ENCODE data around the gene HMOX2. TPM values are rescaled to one million over a fixed set of nuclear protein-coding genes. Genes with fewer than 3 reads are reported as not detected.
A peak's percentile ranks its signal among the peaks of the same experiment; 100 is the strongest.

The HMOX2 gene
- total and polyA plus RNA-seq, 3 experiments from 2014 or later, result 87.5 to 178 (median 95.2) TPM

- no peak overlapping the region for H3K27ac ChIP-seq (ENCODE audit: low read depth, low read length)
- no peaks in the 10 kb centered on the region for H3K27me3 Mint-ChIP-seq
- peaks cover 0 to 1% (median 0%) of the 10 kb centered on the region in 5 donors for H3K9me3 Mint-ChIP-seq
- H3K27ac Mint-ChIP-seq, result peak overlapping the region; percentile 48 to 90 (median 75)
- H3K9me3 ChIP-seq (ENCODE audit: low read length), result no peaks in the 10 kb centered on the region
- H3K4me1 Mint-ChIP-seq, result peaks cover 32 to 48% (median 33%) of the 10 kb centered on the region in 3 donors
- H3K36me3 Mint-ChIP-seq, result peaks cover 4 to 7% (median 6%) of the 10 kb centered on the region in 3 donors
- peak overlapping the region; percentile 66 to 93 (median 82) for H3K4me3 Mint-ChIP-seq
- ChIA-PET CTCF (interaction anchor here (1.5 to 2.0 kb wide), 2 partner anchors 10 to 11 kb away, joined by 3 to 9 read pairs; no protein-coding TSS in a partner anchor), POLR2A (interaction anchor here (0.7 to 1.9 kb wide), 7 partner anchors 8 to 1052 kb away, joined by 3 to 15 read pairs (median 6); partner anchors contain the start of gene HMOX2)
- DNase-seq, result peak in 1 of 5 donors; percentile 13
- H3K4me1 ChIP-seq (ENCODE audit: insufficient read depth, low read length), result peaks cover 33% of the 10 kb centered on the region
- no peaks in the 10 kb centered on the region for H3K36me3 ChIP-seq (ENCODE audit: insufficient read depth, low read length)
- H3K27me3 ChIP-seq (ENCODE audit: insufficient read depth, low read length, poor library complexity, severe bottlenecking), result no peaks in the 10 kb centered on the region
- peak overlapping the region; percentile 75 for H3K4me3 ChIP-seq (ENCODE audit: low read length)
These were observed 61.5 kb downstream of the HMOX2 start for GRCh38 chr16:4537376-4538343.

GRCh38 chr16:4538350-4539235 lies 62.4 kb downstream of the HMOX2 start, which contains the start of gene CDIP1:
CDIP1 (minus strand) TSS chr16:4538773; CDS start chr16:4514130, 24,643 bp downstream.
- DNase-seq, result peak; percentile 84 to 96 (median 90)
- Mint-ChIP-seq H3K27ac (peak within 1 kb of the TSS in 7 of 8 donors; percentile 90 to 97 (median 91)), H3K27me3 (no peaks in the 10 kb centered on the region), H3K4me3 (peak within 1 kb of the TSS; percentile 79 to 93 (median 85)), H3K9me3 (peaks cover 0 to 1% (median 0%) of the 10 kb centered on the region in 5 donors), H3K36me3 (peaks cover 1 to 7% (median 4%) of the 10 kb centered on the region in 3 donors), H3K4me1 (peaks cover 29 to 39% (median 33%) of the 10 kb centered on the region in 3 donors)
- no peaks in the 10 kb centered on the region for H3K9me3 ChIP-seq (ENCODE audit: low read length)
- H3K4me1 ChIP-seq (ENCODE audit: insufficient read depth, low read length), result peaks cover 33% of the 10 kb centered on the region
- H3K27me3 ChIP-seq (ENCODE audit: insufficient read depth, low read length, poor library complexity, severe bottlenecking), result no peaks in the 10 kb centered on the region
- ChIA-PET CTCF (interaction anchor here (0.8 to 2.0 kb wide), 7 partner anchors 9 to 78 kb away, joined by 3 to 11 read pairs (median 5); no protein-coding TSS in a partner anchor), POLR2A (interaction anchor here (0.7 to 1.9 kb wide), 11 partner anchors 9 to 1052 kb away, joined by 3 to 15 read pairs (median 4); partner anchors contain the start of gene HMOX2)
- peak within 1 kb of the TSS; percentile 80 for H3K27ac ChIP-seq (ENCODE audit: low read depth, low read length)
- no peaks in the 10 kb centered on the region for H3K36me3 ChIP-seq (ENCODE audit: insufficient read depth, low read length)
- peak within 1 kb of the TSS; percentile 75 for H3K4me3 ChIP-seq (ENCODE audit: low read length)

- no peaks in the 10 kb centered on the region for H3K27me3 ChIP-seq (ENCODE audit: insufficient read depth, low read length, poor library complexity, severe bottlenecking)
- Mint-ChIP-seq H3K4me1 (peaks cover 22 to 33% (median 26%) of the 10 kb centered on the region in 3 donors), H3K27ac (peak overlapping the region in 6 of 8 donors; percentile 53 to 95 (median 82)), H3K9me3 (peaks cover 0 to 1% (median 0%) of the 10 kb centered on the region in 5 donors), H3K27me3 (no peaks in the 10 kb centered on the region), H3K4me3 (peak overlapping the region in 3 of 7 donors; percentile 15 to 72 (median 63)), H3K36me3 (peaks cover 0 to 7% (median 0%) of the 10 kb centered on the region in 3 donors)
- H3K4me3 ChIP-seq (ENCODE audit: low read length), result no peak overlapping the region
- no peaks in the 10 kb centered on the region for H3K36me3 ChIP-seq (ENCODE audit: insufficient read depth, low read length)
- no peaks in the 10 kb centered on the region for H3K9me3 ChIP-seq (ENCODE audit: low read length)
- no peak for DNase-seq
- H3K27ac ChIP-seq (ENCODE audit: low read depth, low read length), result no peak overlapping the region
- CTCF ChIA-PET, result interaction anchor here (0.6 to 2.0 kb wide), 7 partner anchors 8 to 67 kb away, joined by 3 to 11 read pairs (median 5); no protein-coding TSS in a partner anchor
- POLR2A ChIA-PET, result no interaction called here
- H3K4me1 ChIP-seq (ENCODE audit: insufficient read depth, low read length), result peaks cover 26% of the 10 kb centered on the region
These were observed 63.6 kb downstream of the HMOX2 start for GRCh38 chr16:4539716-4540284.

- no peak for DNase-seq
- peaks cover 2 to 5% (median 4%) of the 10 kb centered on the region in 3 donors for H3K4me1 Mint-ChIP-seq
- CTCF ChIA-PET, result interaction anchor here (1.2 to 8.1 kb wide), 2 partner anchors 22 to 37 kb away, joined by 3 to 95 read pairs; no protein-coding TSS in a partner anchor
- no peaks in the 10 kb centered on the region for H3K27me3 ChIP-seq (ENCODE audit: insufficient read depth, low read length, poor library complexity, severe bottlenecking)
- peak overlapping the region in 1 of 8 donors; percentile 8 for H3K27ac Mint-ChIP-seq
- H3K9me3 ChIP-seq (ENCODE audit: low read length), result no peaks in the 10 kb centered on the region
- H3K4me1 ChIP-seq (ENCODE audit: insufficient read depth, low read length), result no peaks in the 10 kb centered on the region
- H3K27me3 Mint-ChIP-seq, result peaks cover 0 to 3% of the 10 kb centered on the region in 2 donors
- no peak overlapping the region for H3K27ac ChIP-seq (ENCODE audit: low read depth, low read length)
- no peak overlapping the region for H3K4me3 Mint-ChIP-seq
- H3K36me3 Mint-ChIP-seq, result peaks cover 0 to 7% (median 0%) of the 10 kb centered on the region in 3 donors
- POLR2A ChIA-PET, result no interaction called here
- no peak overlapping the region for H3K4me3 ChIP-seq (ENCODE audit: low read length)
- peaks cover 0 to 4% (median 0%) of the 10 kb centered on the region in 5 donors for H3K9me3 Mint-ChIP-seq
- no peaks in the 10 kb centered on the region for H3K36me3 ChIP-seq (ENCODE audit: insufficient read depth, low read length)
These were observed 68.3 kb downstream of the HMOX2 start for GRCh38 chr16:4544473-4544872.

GRCh38 chr16:4548124-4548523 lies 71.9 kb downstream of the HMOX2 start:
- Mint-ChIP-seq H3K9me3 (peaks cover 0 to 2% (median 0%) of the 10 kb centered on the region in 5 donors), H3K4me3 (no peak overlapping the region), H3K4me1 (peaks cover 2 to 5% (median 4%) of the 10 kb centered on the region in 3 donors), H3K27ac (no peak overlapping the region), H3K36me3 (no peaks in the 10 kb centered on the region), H3K27me3 (peaks cover 0 to 3% of the 10 kb centered on the region in 2 donors)
- ChIA-PET CTCF (interaction anchor here (0.7 to 8.1 kb wide), 30 partner anchors 9 to 1717 kb away, joined by 3 to 95 read pairs (median 4); partner anchors contain the start of genes CDIP1, HMOX2 and NMRAL1), POLR2A (interaction anchor here (0.9 to 2.9 kb wide), 2 partner anchors 10 to 71 kb away, joined by 9 to 15 read pairs; partner anchors contain the start of genes CDIP1 and HMOX2)
- H3K27ac ChIP-seq (ENCODE audit: low read depth, low read length), result no peak overlapping the region
- H3K4me1 ChIP-seq (ENCODE audit: insufficient read depth, low read length), result no peaks in the 10 kb centered on the region
- H3K9me3 ChIP-seq (ENCODE audit: low read length), result no peaks in the 10 kb centered on the region
- no peak for DNase-seq
- no peaks in the 10 kb centered on the region for H3K36me3 ChIP-seq (ENCODE audit: insufficient read depth, low read length)
- no peak overlapping the region for H3K4me3 ChIP-seq (ENCODE audit: low read length)
- H3K27me3 ChIP-seq (ENCODE audit: insufficient read depth, low read length, poor library complexity, severe bottlenecking), result no peaks in the 10 kb centered on the region

- H3K27me3 ChIP-seq (ENCODE audit: insufficient read depth, low read length, poor library complexity, severe bottlenecking), result no peaks in the 10 kb centered on the region
- no peaks in the 10 kb centered on the region for H3K36me3 Mint-ChIP-seq
- no peaks in the 10 kb centered on the region for H3K36me3 ChIP-seq (ENCODE audit: insufficient read depth, low read length)
- H3K4me3 Mint-ChIP-seq, result no peak overlapping the region
- H3K27ac ChIP-seq (ENCODE audit: low read depth, low read length), result no peak overlapping the region
- H3K4me3 ChIP-seq (ENCODE audit: low read length), result no peak overlapping the region
- H3K4me1 Mint-ChIP-seq, result peaks cover 2 to 5% (median 4%) of the 10 kb centered on the region in 3 donors
- DNase-seq, result no peak
- H3K27ac Mint-ChIP-seq, result no peak overlapping the region
- H3K9me3 ChIP-seq (ENCODE audit: low read length), result no peaks in the 10 kb centered on the region
- H3K27me3 Mint-ChIP-seq, result peaks cover 0 to 2% of the 10 kb centered on the region in 2 donors
- H3K4me1 ChIP-seq (ENCODE audit: insufficient read depth, low read length), result no peaks in the 10 kb centered on the region
- ChIA-PET CTCF (interaction anchor here (0.7 to 8.1 kb wide), 7 partner anchors 20 to 191 kb away, joined by 3 to 95 read pairs (median 3); partner anchors contain the start of genes HMOX2 and NMRAL1), POLR2A (interaction anchor here (1.2 to 2.9 kb wide), 2 partner anchors 12 to 73 kb away, joined by 3 to 9 read pairs; partner anchors contain the start of genes CDIP1 and HMOX2)
- peaks cover 0 to 2% (median 0%) of the 10 kb centered on the region in 5 donors for H3K9me3 Mint-ChIP-seq
These were observed 74.4 kb downstream of the HMOX2 start for GRCh38 chr16:4550591-4550990.
